ENCODE data around the gene UQCR11.
"Not testable (repeated sequence)": the region's sequence is repeated elsewhere in the genome, so short reads cannot be mapped to it uniquely, and the experiment has no call there.

UQCR11 gene

DNA sequence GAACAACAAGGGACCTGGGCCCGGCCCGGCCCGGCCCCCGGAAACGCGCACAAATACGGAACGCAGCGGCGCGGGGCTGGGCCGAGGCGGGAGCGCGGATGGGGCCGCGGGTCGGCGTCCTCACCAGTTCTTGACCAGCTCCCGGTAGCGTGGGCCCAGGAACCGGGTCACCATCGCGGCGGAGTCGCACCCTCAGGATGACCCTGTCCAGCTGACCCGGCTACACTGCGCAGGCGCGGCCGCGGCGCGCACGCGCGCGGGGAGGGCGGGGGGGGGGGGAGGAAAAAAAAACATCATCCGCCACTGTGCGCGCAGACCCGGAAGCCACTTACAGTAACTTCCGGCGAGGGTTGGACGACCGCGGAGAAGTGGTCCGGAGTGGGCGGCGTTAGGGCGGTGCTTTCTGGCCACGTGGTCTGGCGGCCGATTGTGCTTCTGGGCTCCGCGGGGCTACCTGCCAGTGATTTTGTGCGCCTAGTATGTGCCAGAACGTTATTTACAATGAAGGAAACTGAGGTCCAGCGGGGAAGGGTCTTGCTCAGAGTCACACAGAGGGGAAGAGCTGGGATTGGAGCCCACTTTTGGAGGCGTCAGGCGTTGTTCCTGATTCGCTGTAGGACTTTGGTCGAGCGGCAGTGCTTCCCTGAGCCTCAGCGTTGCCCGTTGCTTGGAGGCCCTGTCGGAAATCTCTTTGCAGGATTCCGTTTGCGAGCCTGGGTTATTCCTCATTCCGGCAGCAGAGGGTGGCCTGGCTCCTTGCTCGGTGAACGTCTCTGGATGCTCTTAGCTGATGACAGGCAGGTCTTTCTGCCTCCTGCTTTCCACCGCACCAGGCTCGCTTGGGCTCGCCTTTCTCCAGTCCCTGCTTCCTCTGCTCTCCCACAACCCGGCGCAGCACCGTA is at the start of gene UQCR11:
UQCR11 (minus strand) TSS at position 227 of the 902 bp plus-strand sequence; CDS start at position 174, 53 bp downstream.
- peak; percentile 87 to 90 for DNase-seq

DNA sequence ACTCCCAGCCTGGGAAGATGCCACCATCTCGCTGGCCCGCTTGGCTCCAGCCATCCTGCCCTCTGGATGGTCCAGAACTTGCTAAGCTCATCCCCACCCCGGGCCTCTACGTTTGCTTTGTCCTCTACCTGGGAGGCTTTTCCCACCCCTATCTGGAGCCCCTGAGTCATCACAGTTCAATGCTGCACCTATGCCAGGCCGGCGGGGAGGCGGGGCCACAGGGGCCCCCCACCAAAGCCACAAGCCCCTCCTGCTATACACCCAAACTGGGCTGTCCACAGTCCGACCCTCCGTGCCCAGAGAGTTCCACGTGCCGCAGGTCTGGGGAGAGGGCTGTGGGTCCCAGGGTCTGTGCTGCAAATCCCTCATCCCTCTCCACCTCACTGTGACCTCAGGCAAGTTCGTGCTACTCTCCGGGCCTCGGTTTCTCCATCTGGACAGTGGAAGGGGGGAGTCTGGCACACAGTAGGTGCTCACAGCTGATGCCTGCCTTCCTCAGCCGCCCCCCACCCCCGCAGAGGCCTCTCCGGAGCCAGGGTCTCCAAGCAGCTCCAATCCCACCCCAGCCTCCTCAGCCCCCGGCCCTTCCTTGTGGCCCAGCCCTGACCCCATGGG is 49.0 kb upstream of the UQCR11 start:
- DNase-seq = no peak

DNA sequence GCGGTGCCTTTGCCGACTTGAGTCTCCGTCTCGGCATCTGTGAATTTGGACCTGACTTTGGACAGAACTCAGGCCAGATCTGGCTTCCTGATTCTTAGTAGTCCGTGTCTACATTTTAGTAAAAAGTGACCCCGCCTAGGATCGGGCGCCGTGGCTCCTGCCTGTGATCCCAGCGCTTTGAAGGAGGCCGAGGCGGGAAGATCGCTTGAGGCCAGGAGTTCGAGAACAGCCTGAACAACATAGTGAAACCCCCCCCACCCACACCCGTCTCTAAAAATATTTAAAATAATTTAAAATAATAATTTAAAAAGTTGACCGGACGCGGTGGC is 48.0 kb upstream of the UQCR11 start:
- DNase-seq = no peak

DNA sequence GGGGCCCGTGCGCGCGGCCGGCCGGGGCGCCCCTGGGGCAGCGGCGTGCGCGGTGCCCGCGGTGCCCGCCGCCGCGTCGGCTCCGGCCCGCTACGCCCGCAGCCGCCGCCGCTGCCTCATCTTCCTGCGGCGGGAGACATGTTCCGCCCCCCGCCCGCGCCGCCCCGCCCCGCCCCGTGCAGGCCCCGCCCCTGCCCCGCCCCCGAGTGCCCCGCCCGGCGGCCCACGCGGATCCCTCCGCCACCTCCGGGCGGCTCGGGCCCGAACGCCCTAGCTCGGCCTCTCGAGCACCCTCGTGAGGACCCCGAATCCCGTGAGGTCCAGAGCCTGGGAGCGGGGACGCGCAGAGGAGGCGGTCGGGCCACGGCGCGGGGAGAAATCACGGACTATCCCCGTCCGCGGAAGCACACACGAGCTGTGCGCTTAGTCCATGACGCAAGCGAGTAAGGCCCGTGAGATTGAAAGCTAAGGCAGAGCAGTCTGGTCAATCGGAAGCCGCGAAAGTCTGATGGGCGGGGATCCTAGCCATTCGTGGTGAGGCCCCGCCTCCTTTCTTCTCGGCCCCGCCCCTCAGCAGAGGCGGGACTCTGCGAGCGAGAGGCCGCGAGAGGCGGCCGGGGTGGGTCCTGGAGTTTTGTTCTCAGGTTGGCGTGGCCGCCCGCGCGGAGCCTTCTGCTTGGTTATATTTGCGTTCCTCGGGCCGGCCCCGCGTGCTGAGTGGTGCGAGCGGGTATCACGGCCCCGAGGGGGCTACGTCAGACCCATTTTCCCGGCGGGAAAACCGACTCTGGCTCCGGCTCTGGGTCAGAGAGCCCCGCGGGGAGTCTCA is 47.4 kb upstream of the UQCR11 start, which contains the start of gene TCF3:
TCF3 (minus strand) TSS at position 145 of the 829 bp plus-strand sequence. CDS start 2,367 bp downstream, outside the sequence.
- peak; percentile 91 to 99 for DNase-seq

DNA sequence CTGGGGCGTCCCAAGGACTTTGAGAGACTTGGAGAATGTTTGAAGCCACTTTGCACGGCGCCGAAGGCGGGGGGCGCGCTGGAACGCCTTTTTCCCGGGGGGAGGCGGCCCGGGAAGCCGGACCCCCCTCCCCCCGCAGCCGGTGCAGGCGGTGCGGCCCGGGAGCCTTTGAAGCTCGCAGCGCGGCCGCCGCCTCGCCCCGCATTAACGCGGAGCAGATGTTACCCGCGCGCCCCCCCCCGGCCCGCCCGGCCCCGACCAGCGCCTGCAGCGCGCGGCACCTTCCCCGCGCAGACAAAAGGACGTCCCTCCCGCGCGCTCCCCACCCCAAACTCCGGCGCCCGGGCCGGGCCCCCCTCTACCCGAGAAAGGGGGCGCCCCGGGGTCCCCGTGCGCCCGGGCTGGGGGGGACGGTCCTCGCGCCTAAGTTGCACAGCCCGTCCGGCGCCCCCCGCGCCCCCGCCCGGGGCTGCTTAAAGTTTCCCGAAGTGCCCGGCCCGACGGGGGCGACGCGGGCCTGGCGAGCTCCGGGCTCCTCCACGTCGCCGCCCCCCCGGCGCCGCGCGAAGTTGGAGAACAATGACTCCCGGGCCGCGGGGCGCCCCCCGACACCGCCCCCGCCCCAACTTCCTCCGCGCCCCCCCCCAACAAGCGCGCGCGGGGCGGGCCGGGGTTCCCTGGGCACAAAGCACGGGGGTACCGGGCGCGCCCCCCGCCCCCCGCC is 46.5 kb upstream of the UQCR11 start:
- no peak for DNase-seq

DNA sequence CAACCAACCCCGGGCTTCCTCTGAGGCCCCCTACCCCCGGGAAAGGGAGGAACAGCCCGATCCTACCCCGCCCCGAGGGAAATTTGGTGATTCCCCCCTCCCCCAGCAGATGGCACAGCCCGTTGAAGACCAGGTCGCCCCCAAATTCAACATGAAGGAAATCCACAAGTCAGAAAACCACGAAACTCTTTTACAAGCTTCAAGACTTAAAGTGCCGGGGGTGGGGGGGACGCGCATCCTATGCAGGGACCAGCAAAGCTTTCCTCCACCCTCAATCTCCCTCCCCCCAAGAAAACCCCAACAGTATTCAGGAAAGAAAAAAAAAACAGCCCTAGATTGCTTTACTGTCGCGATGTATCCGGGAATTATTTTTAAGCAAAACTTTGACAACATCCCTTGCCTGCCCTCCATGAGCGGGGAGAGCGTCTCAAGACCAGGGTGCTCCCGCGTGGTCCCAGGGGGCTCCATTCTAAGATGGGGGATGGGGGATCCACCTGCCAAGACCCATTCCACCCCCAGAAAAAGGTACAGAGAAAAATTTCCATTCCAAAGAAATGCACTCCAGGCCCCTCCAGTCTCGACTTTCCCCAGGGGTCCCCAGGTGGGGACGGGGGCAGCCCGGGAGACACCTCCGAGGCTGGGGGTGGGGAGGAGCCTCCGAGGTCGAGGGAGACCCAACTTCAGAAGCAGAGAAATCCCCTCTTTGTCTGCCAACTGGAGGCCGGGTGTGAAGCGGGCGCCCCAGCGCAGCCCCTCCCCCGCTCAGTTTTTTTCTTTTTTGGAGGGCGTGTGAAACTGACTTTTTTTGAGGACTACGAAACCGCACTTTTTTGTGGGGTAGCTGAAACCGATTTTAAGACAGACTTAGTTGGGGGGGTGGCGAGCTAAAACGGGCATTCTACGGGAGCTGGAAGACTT is 45.6 kb upstream of the UQCR11 start:
- no peak for DNase-seq

DNA sequence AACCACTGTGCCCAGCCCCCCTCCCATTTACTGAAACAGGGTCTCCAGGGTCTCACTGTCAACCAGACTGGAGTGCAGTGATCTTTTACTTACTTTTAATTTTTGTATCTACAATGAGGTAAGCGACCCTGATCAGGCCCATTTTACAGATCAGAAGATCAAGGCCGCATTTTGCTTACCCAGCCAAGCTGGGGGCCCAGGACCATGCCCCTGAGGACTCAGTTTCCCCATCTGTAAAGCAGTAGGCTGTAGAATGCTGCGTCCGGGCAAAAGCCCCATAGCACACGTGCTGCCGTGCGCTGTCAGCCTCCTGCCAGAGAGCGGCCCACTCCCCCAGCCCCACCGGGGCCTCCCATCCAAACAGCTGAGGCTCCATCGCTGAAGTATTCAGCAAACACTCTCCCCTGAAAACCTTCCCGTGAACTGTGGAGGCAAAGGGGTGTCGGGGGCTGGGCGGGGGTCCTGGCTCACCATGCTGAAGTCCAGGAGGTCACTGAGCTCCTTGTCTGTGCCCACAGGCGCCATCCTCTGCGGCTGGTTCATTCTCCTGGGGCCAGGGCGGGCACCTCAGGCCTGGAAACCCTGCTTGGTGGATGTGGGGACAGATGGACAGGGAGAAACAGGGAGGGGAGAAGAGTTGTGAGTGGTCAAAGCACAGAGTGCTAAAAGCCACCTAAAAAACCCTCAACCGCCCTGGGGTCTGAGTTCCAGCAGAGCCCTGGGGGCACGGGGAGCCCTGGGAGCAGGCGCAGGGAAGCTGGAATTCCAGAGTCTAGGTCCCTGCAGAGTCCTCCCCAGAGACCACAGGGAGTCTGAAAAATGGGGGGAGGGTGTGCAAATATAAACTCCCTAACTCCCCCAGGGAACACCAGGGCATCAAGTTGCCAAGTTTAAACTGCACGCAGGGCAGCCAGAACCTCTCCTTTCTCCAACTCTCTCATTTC is 44.7 kb upstream of the UQCR11 start:
- DNase-seq = no peak

DNA sequence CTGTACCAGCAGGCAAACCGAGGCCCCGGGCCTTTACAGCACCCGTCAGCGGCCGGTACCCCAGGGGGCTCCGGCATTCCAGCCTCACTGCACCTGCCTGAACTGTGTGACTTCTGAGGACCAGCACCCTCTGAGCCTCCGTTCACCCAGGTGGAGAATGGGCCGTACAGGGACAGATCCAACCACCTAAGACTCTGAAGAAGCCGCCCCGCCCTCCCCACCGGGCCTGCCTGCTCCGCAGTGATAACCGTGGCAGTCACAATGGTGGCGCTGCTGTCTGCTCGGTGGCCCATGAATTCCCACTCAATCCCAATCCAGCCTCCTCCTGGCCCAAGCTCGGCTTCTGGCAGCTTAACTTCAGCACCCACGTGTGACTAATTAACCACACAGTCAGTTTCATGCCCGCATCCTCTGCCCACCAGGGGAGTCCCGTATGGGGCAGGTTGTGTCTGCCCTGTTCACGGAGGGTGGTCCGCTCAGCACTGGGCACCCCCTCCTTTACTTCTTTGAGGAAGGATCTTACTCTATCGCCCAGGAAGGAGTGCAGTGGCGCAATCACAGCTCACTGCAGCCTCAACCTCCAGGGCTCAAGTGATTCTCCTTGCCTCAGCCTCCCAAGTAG is 43.8 kb upstream of the UQCR11 start:
- no peak for DNase-seq

DNA sequence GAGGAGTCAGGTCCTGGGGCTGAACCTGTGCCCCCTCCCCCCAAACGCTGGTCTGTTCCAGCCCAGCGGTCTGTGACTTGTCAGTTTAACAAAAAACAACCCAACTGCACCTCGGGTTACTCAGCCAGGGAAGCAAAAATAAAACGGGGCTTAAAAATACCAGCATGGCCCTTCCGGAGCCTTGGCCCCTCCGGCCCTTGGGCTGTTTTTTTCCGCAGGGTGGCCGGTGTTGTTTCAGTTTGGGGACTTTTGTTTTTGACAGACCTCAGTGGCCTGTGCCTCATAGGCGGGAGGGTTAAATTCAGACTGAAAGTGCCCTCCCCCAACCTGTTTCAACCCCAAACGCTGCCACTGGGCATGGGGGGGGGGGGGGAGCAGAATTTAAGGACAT is 43.2 kb upstream of the UQCR11 start:
- DNase-seq = no peak

DNA sequence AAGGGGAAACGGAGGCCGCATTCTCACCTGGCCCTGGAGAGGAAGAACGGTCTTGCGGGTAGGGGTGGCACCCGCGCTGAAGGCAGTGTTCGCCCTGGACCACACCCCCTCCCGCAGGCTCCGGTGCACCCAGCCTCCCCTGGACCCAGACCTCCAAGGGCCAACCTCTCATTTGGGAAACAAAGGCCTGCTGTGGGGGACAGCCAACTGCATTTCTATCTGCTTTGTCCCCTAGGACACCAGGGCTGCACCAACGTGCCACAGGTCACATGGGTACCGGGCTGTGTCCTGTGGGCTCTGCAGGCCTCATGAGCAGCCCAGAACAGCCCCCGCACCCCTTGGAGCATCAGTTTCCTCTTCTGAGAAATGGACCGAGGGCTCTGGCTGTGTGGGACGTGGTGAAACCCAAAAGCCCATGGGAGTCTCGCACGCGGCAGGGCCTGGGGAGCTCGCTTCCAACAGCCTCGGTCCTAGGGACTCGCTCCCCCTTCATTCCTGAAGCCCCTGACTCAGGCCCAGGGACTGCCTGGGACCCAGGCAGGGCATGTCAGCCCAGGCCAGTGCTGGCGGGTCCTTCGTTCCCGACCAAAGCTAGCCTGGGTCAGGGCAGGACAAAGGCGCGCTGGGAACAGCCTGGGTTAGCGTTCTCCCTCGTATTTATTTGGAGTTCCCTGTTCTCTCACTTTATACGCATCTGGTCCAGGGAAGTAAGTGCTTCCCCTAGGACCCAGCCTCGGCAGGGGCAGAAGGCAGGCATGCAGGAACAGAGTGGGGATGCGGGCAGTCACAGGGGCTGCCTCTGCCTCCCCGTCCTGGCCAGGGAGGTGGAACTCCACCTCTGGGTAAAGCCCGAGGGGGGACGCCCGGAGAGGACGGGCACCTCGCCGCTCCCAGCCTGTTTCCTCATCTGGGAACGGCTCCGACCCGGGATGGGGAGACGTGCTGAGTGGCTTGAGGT is 42.5 kb upstream of the UQCR11 start:
- DNase-seq = no peak

DNA sequence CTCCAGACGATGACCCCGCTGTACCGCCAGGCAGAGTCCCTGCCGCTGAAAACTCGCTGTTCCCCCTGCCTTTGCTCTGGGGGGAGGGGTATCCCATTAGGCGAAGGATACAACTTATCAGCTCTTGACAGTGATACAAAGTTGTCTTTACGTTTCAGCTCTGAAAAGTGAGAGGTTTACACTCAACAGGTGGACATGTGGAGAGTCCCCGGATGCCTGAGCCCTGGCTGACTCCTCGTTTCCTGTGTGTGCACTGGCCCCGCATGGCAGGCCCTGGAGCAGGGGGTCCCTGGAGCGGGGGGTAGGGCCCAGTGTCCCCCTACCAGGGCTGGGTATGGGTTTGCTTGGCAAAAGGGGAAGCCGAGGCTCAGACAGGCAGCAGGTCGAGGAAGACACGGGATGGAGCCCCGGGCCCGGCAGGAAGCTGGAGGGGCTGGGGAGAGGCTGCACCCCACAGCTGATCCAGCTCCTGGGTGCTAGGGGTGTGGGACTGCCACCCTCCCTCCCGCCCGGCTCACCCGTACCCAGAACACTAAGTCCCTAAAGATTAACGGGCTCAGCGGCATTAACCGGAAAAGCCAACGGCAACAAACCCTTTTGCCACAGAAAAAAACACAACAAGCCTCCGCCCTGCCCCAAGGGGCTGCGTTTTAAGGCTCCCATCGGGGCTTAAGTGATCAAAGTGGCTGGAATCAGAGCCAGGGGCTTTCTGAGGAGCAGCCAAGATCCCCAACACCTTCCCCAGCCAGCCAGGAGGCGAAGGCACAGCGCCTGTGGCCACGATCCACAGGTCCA is 41.6 kb upstream of the UQCR11 start:
- no peak for DNase-seq

DNA sequence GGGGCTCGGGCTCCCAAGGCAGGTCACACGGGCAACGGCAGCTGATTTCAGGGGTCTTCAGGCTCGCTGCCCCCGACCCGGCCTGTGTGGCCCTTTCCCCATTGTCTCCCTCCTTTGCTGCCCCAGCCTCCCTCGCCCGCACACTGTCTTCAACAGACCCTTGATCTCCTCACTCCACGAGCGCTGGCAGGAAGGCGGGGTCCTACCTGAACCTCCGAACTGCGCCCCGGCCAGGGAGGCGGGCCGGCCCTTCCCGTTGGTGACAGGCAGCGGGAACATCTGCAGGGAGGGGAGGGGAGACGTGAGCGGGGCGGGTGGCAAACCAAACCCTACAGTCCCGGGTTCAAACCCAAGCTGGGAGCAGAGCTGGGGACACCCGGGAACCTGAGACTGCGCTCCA is 40.9 kb upstream of the UQCR11 start:
- no peak for DNase-seq

DNA sequence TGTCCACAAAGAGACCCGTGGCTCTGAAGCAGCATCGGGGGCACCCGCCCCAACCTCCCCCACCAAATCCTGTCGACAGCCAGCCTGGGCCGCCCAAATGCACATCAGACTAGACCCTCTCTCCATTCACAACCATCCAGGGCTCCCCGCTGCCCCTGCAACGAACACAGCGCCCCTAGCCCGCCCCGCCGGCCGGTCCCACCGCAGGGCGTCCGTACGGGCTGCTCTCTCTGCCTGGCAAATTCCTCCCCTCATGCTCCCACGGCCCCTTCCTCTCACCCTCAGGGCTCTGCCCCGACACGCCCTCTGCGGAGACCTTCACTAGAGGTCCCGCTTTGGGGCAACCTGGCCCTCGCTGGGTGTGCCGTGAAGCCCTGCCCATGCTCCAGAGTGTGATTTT is 40.0 kb upstream of the UQCR11 start:
- DNase-seq = no peak

DNA sequence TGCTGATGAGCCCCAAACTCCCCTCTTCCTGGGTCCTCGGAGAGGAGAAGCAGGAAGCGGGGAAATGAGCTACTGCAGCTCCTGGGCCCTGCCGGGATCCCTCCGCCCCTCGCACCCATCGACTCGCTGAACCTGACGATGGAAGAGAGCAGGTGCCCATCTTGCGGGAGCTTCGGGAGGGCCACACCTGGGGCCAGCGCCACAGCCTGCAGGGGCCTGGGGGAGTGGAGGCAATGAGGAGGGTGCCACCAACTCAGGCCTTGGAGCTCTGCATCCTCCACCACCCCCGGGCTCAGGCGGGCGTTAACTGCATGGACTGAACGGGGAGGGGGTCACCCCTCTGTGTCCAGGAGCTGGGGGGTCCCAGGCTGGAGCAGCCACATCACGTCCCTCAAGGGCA is 38.8 kb upstream of the UQCR11 start:
- DNase-seq = no peak

DNA sequence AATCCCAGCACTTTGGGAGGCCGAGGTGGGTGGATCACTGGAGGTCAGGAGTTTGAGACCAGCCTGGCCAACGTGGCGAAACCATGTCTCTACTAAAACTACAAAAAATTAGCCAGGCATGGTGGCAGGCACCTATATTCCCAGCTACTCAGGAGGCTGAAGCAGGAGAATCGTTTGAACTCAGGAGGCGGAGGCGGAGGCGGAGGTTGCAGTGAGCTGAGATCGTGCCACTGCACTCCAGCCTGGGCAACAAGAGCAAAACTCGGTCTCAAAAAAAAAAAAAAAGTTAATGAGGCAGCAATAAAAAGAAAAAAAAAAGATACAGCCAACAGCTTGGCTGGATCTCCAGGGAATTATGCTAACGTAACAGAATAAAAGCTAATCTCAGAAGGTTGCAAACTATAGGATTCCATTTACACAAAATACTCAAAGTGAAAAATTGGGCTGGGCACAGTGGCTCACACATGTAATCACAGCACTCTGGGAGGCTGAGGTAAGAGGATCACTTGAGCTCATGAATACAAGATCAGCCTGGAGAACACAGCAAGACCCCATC is 35.7 kb upstream of the UQCR11 start:
- DNase-seq = not testable (repeated sequence)

DNA sequence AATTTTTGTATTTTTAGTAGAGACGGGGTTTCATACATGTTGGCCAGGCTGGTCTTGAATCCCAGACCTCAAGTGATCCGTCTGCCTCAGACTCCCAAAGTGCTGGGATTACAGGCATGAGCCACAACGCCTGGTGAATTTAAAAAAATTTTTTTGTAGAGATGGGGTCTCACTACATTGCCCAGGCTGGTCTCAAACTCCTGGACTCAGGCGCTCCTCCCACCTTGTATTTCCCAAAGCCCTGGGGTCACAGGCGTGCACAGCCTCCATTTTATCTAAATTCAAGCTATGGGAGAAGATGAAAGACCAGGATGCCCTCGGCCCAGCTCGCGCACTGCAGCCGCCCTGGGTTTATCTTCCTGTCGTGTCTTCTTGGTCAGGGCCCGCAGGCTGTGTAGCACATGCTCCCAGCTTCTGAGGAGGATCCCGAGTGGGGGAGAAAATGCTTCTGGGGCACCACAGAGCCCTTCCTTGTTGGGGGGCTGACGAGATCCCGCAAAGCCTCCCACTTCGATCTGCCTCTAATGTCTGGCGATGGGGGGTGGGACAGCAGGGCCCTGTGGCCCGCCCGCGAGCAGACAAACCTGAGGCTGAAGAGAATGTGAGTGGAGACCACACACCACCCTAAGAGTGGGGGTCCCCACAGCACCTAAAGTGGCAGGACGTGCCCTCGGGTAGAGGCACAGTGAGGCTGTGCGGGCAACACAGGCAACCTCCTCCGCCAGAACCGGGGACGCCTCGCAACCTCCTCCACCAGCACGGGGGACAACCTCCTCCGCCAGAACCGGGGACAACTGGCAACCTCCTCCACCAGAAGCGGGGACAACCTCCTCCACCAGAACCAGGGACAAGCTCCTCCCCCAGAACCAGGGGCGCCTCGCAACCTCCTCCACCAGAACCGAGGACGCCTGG is 31.3 kb upstream of the UQCR11 start:
- no peak for DNase-seq

DNA sequence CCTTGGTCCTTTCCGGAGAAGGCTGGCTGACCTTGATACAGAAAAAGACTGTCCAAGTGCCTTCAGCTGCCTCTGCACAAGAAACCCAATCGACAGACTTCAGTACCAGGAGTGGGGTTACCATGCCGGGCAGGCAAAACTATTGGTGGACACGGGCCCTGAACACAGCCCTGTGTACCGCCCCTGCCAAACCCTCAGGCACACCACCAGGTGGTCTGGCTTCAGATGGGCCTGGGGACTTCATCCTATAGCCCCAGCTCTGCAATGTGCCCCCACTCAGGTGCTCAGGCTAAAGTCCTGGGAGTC is 29.6 kb upstream of the UQCR11 start:
- DNase-seq = no peak
